Hepatocyte (in vitro differentiated cells): ENCODE data around the gene OR8H3. TPM values are rescaled to one million over a fixed set of nuclear protein-coding genes. Genes with fewer than 3 reads are reported as not detected.
"Not testable (repeated sequence)": the region's sequence is repeated elsewhere in the genome, so short reads cannot be mapped to it uniquely, and the experiment has no call there.

Experiments
- DNase-seq: peaks from one replicate; pipeline ENCODE4 v3.0.0-alpha.2; 2016; ENCODE audit warnings: low spot score
- H2AFZ ChIP-seq: fragments of 200-600 bp; sonication (generic); 2 replicates; pipeline ENCODE4 v1.6.0; 2016; ENCODE audit warnings: antibody characterized with exemption, mild to moderate bottlenecking
- H3K27ac ChIP-seq: fragments of 200-600 bp; sonication (generic); 2 replicates; pipeline ENCODE4 v1.5.1; 2016; ENCODE audit warnings: mild to moderate bottlenecking
- H3K27me3 ChIP-seq: fragments of 200-600 bp; sonication (generic); 2 replicates; pipeline ENCODE4 v1.6.1; 2016
- H3K36me3 ChIP-seq: fragments of 200-600 bp; sonication (generic); replicated peaks from 2 replicates; pipeline ENCODE4 v1.5.1; 2016; ENCODE audit warnings: low read depth; ENCODE audit not compliant: insufficient read depth
- H3K4me1 ChIP-seq: fragments of 200-600 bp; sonication (generic); 2 replicates; pipeline ENCODE4 v1.5.1; 2016; ENCODE audit warnings: mild to moderate bottlenecking, moderate library complexity; ENCODE audit not compliant: insufficient read depth
- H3K4me2 ChIP-seq: fragments of 200-600 bp; sonication (generic); 2 replicates; pipeline ENCODE4 v1.6.0; 2016
- H3K4me3 ChIP-seq: fragments of 200-600 bp; sonication (generic); 2 replicates; pipeline ENCODE4 v1.5.1; 2016; ENCODE audit warnings: mild to moderate bottlenecking
- H3K79me2 ChIP-seq: fragments of 200-600 bp; sonication (generic); 2 replicates; pipeline ENCODE4 v1.6.0; 2017; ENCODE audit warnings: mild to moderate bottlenecking
- H3K9me2 ChIP-seq: fragments of 200-600 bp; sonication (generic); replicated peaks from 2 replicates; pipeline ENCODE4 v1.6.0; 2017; ENCODE audit warnings: mild to moderate bottlenecking; ENCODE audit not compliant: insufficient read depth
- H3K9me3 ChIP-seq: fragments of 200-600 bp; sonication (generic); 2 replicates; pipeline ENCODE4 v1.5.1; 2016; ENCODE audit warnings: low read depth, mild to moderate bottlenecking
- H4K20me1 ChIP-seq: fragments of 200-600 bp; sonication (generic); 2 replicates; pipeline ENCODE4 v1.6.0; 2016; ENCODE audit warnings: mild to moderate bottlenecking; ENCODE audit not compliant: insufficient read depth, poor library complexity, severe bottlenecking
- EZH2 ChIP-seq: fragments of 200-600 bp; sonication (generic); IDR thresholded peaks from 2 replicates; pipeline ENCODE4 v1.6.1; 2016; ENCODE audit warnings: antibody characterized with exemption, mild to moderate bottlenecking, borderline replicate concordance
- EZH2phosphoT487 ChIP-seq: fragments of 200-600 bp; sonication (generic); IDR thresholded peaks from one replicate; pipeline ENCODE4 v1.6.1; 2018; ENCODE audit warnings: antibody characterized with exemption, mild to moderate bottlenecking, low read depth, moderate library complexity; ENCODE audit not compliant: unreplicated experiment, severe bottlenecking
- WGBS: methylation state at CpG from one replicate; pipeline ENCODE4 v1.1.6; 2016; ENCODE audit warnings: low lambda C conversion rate; ENCODE audit errors: missing lambda C conversion rate; 5-methylcytosine and 5-hydroxymethylcytosine counted together
- polyA plus RNA-seq: library from polyadenylated mRNA; unstranded; fragments of >200 nt; fragmentation: Nextera tagmentation; extraction: Ambion mirVana; gene quantifications from 2 replicates; pipeline ENCODE4 v1.2.1, GENCODE V29; 2016
- total RNA-seq: library from RNA; depleted of rRNA; stranded (reverse); fragments of >200 nt; gene quantifications from 2 replicates; pipeline ENCODE4 v1.2.3, GENCODE V29; 2014
- TF ChIP-seq, protein P1 (sequence below): fragments of 200-600 bp; sonication (generic); IDR thresholded peaks from 2 replicates; pipeline ENCODE4 v1.5.1; 2016; ENCODE audit warnings: antibody characterized with exemption, mild to moderate bottlenecking; ENCODE audit not compliant: poor library complexity

Gene OR8H3
- total and polyA plus RNA-seq, 2 experiments from 2014 or later, result not detected

DNA sequence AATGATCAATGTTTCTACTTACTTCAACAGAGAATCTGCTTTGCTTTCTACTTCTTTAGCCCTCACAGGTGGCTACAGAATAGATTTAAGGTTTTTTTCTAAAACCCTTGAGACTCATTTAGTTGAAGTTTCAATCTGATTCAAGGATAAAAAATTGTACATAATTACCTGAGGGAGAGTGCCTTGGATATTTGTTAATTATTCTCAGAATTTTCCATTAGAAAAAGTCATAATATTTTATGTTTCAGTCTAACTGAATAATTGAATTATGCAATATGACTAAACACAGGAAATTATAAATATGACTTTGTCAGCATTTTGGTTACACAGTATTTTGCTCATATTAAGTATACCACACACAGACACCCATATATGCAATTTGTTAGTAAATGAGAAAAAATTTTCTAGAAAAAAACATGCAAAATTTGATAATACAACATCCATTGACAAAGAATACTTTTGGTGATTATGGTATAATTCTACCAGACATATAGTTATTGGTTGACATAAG lies 18.0 kb downstream of the OR8H3 start, which contains the start of gene OR8J3:
OR8J3 (minus strand) TSS at position 51 of the 511 bp plus-strand sequence. CDS start 2,483 bp downstream, outside the sequence.
- DNase-seq, result no peak
- no peak for TF ChIP-seq EZH2phosphoT487
- TF ChIP-seq EZH2, result no peak
- TF ChIP-seq, protein P1, sequence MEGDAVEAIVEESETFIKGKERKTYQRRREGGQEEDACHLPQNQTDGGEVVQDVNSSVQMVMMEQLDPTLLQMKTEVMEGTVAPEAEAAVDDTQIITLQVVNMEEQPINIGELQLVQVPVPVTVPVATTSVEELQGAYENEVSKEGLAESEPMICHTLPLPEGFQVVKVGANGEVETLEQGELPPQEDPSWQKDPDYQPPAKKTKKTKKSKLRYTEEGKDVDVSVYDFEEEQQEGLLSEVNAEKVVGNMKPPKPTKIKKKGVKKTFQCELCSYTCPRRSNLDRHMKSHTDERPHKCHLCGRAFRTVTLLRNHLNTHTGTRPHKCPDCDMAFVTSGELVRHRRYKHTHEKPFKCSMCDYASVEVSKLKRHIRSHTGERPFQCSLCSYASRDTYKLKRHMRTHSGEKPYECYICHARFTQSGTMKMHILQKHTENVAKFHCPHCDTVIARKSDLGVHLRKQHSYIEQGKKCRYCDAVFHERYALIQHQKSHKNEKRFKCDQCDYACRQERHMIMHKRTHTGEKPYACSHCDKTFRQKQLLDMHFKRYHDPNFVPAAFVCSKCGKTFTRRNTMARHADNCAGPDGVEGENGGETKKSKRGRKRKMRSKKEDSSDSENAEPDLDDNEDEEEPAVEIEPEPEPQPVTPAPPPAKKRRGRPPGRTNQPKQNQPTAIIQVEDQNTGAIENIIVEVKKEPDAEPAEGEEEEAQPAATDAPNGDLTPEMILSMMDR, result no peak
- Histone ChIP-seq H4K20me1 (no peaks in the 10 kb centered on the region), H3K4me3 (no peak within 1 kb of the TSS), H3K4me1 (no peaks in the 10 kb centered on the region), H3K27ac (no peak within 1 kb of the TSS), H3K27me3 (no peaks in the 10 kb centered on the region), H3K36me3 (no peaks in the 10 kb centered on the region), H2AFZ (no peak within 1 kb of the TSS), H3K79me2 (no peaks in the 10 kb centered on the region), H3K9me3 (no peaks in the 10 kb centered on the region), H3K4me2 (no peak within 1 kb of the TSS), H3K9me2 (no peaks in the 10 kb centered on the region)

DNA sequence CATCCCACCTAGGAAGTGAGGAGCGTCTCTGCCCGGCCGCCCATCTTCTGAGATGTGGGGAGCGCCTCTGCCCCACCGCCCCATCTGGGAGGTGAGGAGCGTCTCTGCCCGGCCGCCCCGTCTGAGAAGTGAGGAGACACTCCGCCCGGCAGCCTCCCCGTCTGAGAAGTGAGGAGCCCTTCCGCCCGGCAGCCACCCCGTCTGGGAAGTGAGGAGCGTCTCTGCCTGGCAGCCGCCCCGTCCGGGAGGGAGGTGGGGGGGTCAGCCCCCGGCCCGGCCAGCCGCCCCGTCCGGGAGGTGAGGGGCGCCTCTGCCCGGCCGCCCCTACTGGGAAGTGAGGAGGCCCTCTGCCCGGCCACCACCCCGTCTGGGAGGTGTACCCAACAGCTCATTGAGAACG lies 21.5 kb downstream of the OR8H3 start:
- H3K27me3 ChIP-seq, DNase-seq, H3K36me3 ChIP-seq, H3K27ac ChIP-seq, H3K79me2 ChIP-seq, H4K20me1 ChIP-seq, H3K9me3 ChIP-seq, H2AFZ ChIP-seq, H3K4me1 ChIP-seq, H3K4me3 ChIP-seq, H3K9me2 ChIP-seq, H3K4me2 ChIP-seq: not testable (repeated sequence)
- WGBS, result 92% methylated on average over 6 of the region's 30 CpGs

DNA sequence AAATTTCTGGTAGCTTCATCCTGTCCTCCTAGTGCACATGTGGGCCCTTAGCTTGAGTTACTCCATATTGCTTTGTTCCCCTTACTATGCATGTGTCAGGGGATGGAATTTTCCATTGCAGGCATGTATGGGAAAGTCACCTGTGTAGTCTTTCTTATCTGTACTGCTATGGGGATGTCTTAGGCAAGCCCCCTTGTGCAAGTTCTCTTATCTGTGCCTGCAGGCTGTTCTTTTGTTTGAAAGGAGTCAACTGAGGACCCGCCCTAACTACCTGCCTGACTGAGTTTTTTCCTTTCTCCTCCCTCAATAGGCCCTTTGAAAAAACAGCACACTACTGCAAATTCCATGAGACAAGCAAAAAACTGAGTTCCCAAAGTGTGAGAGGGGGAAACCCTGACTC lies 29.2 kb downstream of the OR8H3 start:
- Histone ChIP-seq H3K9me3 (no peaks in the 10 kb centered on the region), H3K27ac (no peak overlapping the region), H3K4me3 (no peak overlapping the region), H3K79me2 (no peaks in the 10 kb centered on the region), H4K20me1 (no peaks in the 10 kb centered on the region), H3K36me3 (no peaks in the 10 kb centered on the region), H2AFZ (no peak overlapping the region), H3K4me1 (no peaks in the 10 kb centered on the region), H3K9me2 (no peaks in the 10 kb centered on the region), H3K4me2 (no peak overlapping the region), H3K27me3 (no peaks in the 10 kb centered on the region)
- no peak for TF ChIP-seq EZH2phosphoT487
- TF ChIP-seq EZH2, result no peak
- TF ChIP-seq, protein P1, result no peak
- no peak for DNase-seq
- 70% methylated on average over 1 of the region's 1 CpG for WGBS

DNA sequence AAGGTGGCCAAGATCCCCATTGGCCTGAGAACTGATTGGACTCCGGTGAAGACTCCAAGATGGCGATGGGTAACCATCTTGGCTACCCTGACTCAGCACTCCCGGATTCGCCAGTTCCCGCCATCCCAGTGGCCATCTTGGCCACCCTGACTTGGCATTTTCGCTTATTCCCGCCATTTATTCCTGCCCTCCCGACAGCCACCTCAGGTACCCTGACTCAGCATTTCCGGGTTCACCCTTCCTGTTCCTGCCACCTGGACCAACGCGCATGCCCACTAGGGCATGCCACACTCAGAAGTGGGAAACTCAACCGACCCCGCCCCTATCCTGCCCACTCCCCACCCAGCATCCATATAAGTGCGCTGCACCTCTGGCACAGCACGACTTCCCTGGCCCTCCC lies 30.2 kb downstream of the OR8H3 start:
- no peaks in the 10 kb centered on the region for H3K9me2 ChIP-seq
- DNase-seq, result no peak
- TF ChIP-seq, protein P1, result no peak
- TF ChIP-seq EZH2phosphoT487 (no peak), EZH2 (no peak)
- H3K4me3 ChIP-seq, result no peak overlapping the region
- no peaks in the 10 kb centered on the region for H3K27me3 ChIP-seq
- no peaks in the 10 kb centered on the region for H3K36me3 ChIP-seq
- no peaks in the 10 kb centered on the region for H3K79me2 ChIP-seq
- no peak overlapping the region for H2AFZ ChIP-seq
- H3K9me3 ChIP-seq, result no peaks in the 10 kb centered on the region
- H3K4me1 ChIP-seq, result no peaks in the 10 kb centered on the region
- no peak overlapping the region for H3K27ac ChIP-seq
- no peak overlapping the region for H3K4me2 ChIP-seq
- H4K20me1 ChIP-seq, result no peaks in the 10 kb centered on the region
- 97% methylated on average over 13 of the region's 15 CpGs for WGBS
